ENCODE data around the gene STX8.

Gene STX8

GRCh38 chr17:9287306-9287705 lies 288.3 kb downstream of the STX8 start:
- no peak overlapping the region for H3K4me3 ChIP-seq (ENCODE audit: low read depth, low read length)
- no peak for TF ChIP-seq CTCF (IDR thresholded peaks at IDR 0.05; ENCODE audit: control insufficient read depth, extremely low read depth, insufficient read depth)
- no peak for DNase-seq (ENCODE audit: low read depth)

- H3K4me3 ChIP-seq (ENCODE audit: low read depth, low read length): no peak overlapping the region
- DNase-seq (ENCODE audit: low read depth): no peak
- TF ChIP-seq CTCF (IDR thresholded peaks at IDR 0.05; ENCODE audit: control insufficient read depth, extremely low read depth, insufficient read depth): no peak
Measured at GRCh38 chr17:9286434-9286833, 289.2 kb downstream of the STX8 start.

- no peak for DNase-seq (ENCODE audit: low read depth)
- H3K4me3 ChIP-seq (ENCODE audit: low read depth, low read length): no peak overlapping the region
- TF ChIP-seq CTCF (IDR thresholded peaks at IDR 0.05; ENCODE audit: control insufficient read depth, extremely low read depth, insufficient read depth): no peak
Measured at GRCh38 chr17:9285602-9286427, 289.8 kb downstream of the STX8 start.

- DNase-seq (ENCODE audit: low read depth): no peak
Measured at GRCh38 chr17:9284884-9285283, 290.7 kb downstream of the STX8 start.

GRCh38 chr17:9283909-9284308 lies 291.7 kb downstream of the STX8 start:
- no peak for DNase-seq (ENCODE audit: low read depth)
- no peak for TF ChIP-seq CTCF (IDR thresholded peaks at IDR 0.05; ENCODE audit: control insufficient read depth, extremely low read depth, insufficient read depth)

More at GRCh38 chr17:9284884-9285283, 290.7 kb downstream of the STX8 start:
- no peak overlapping the region for H3K4me3 ChIP-seq (ENCODE audit: low read depth, low read length)
- TF ChIP-seq CTCF (IDR thresholded peaks at IDR 0.05; ENCODE audit: control insufficient read depth, extremely low read depth, insufficient read depth): no peak

GRCh38 chr17:9279893-9280292 lies 295.7 kb downstream of the STX8 start:
- no peak for DNase-seq (ENCODE audit: low read depth)
- H3K4me3 ChIP-seq (ENCODE audit: low read depth, low read length): no peak overlapping the region
- TF ChIP-seq CTCF (IDR thresholded peaks at IDR 0.05; ENCODE audit: control insufficient read depth, extremely low read depth, insufficient read depth): no peak

More at GRCh38 chr17:9283909-9284308, 291.7 kb downstream of the STX8 start:
- no peak overlapping the region for H3K4me3 ChIP-seq (ENCODE audit: low read depth, low read length)

GRCh38 chr17:9274973-9275372 lies 300.6 kb downstream of the STX8 start:
- no peak for TF ChIP-seq CTCF (IDR thresholded peaks at IDR 0.05; ENCODE audit: control insufficient read depth, extremely low read depth, insufficient read depth)
- no peak overlapping the region for H3K4me3 ChIP-seq (ENCODE audit: low read depth, low read length)
- DNase-seq (ENCODE audit: low read depth): no peak

All from LNCaP clone FGC (cell line).